ENCODE results near the gene KCTD5.

- TF ChIP-seq SUZ12 (IDR thresholded peaks at IDR 0.05) = no peak
- TF ChIP-seq FOXM1 (IDR thresholded peaks at IDR 0.05; ENCODE audit: borderline replicate concordance) = no peak
- no peak for TF ChIP-seq FOXA1 (IDR thresholded peaks at IDR 0.05)
- TF ChIP-seq ELF4 (IDR thresholded peaks at IDR 0.05) = no peak
- TF ChIP-seq L3MBTL2 (conservative IDR thresholded peaks at IDR 0.05) = no peak
Measured at GRCh38 chr16:2715966-2716885, 33.9 kb downstream of the KCTD5 start.
